T-cell (primary cell): Measurements from ENCODE around the gene HAUS3. TPM values are rescaled to one million over a fixed set of nuclear protein-coding genes. Genes with fewer than 3 reads are reported as not detected.

Source experiments
- ATAC-seq, 4 experiments: fragments of 200-7000 bp in 3 of 4; fragments of 150-1000 bp in 1 of 4; cut with Tn5 transposase; replicated peaks in 1 of 4; 1 replicate in 3 of 4; 2 replicates in 1 of 4; pipeline ENCODE4 v1.10.0; 2021; ENCODE audit warnings: moderate library complexity in 3 of 4, mild to moderate bottlenecking in 2 of 4, moderate number of reproducible peaks in 1 of 4
- CTCF ChIA-PET, 2 donors: fragments of 300-600 bp; sonication (Branson Sonifier 250); formaldehyde crosslinking; loops; one replicate each; lab custom pipeline; 2022; ENCODE audit warnings: antibody characterized with exemption in 2 of 2; lab: Charles Lee
- POLR2A ChIA-PET, 2 donors: fragments of 300-600 bp; sonication (Branson Sonifier 250); formaldehyde crosslinking; loops; one replicate each; lab custom pipeline; 2022; ENCODE audit warnings: antibody characterized with exemption in 2 of 2; lab: Charles Lee
- DNase-seq, 35 experiments: peaks; one replicate each; pipeline versions ENCODE4 v3.0.0 to v3.0.0-alpha.2; 2013 to 2023
- H3K27ac ChIP-seq: one replicate; pipeline ENCODE4 v1.5.1; 2013; ENCODE audit warnings: low read length
- H3K27me3 ChIP-seq, 2 experiments: replicated peaks in 1 of 2; 1 replicate in 1 of 2; 2 replicates in 1 of 2; pipeline versions ENCODE4 v1.6.1 to v1.7.0; 2013; ENCODE audit warnings: low read length in 1 of 2, mixed read lengths in 1 of 2; ENCODE audit not compliant: control insufficient read depth in 2 of 2, insufficient read depth in 2 of 2; ENCODE audit errors: extremely low read depth in 1 of 2
- H3K36me3 ChIP-seq, 2 donors: 1 replicate in 1 of 2; 2 replicates in 1 of 2; pipeline versions ENCODE4 v1.6.1 to v1.7.0; 2013; ENCODE audit warnings: low read length in 1 of 2; ENCODE audit not compliant: control insufficient read depth in 2 of 2, insufficient read depth in 1 of 2; ENCODE audit errors: extremely low read depth in 1 of 2
- H3K4me1 ChIP-seq, 2 experiments: 1 replicate in 1 of 2; 2 replicates in 1 of 2; pipeline versions ENCODE4 v1.6.1 to v1.7.0; 2013; ENCODE audit warnings: low read length in 2 of 2, mixed read lengths in 1 of 2; ENCODE audit not compliant: insufficient read depth in 2 of 2, control insufficient read depth in 1 of 2; ENCODE audit errors: extremely low read depth in 1 of 2
- H3K4me3 ChIP-seq, 2 donors: 1 replicate in 1 of 2; 2 replicates in 1 of 2; pipeline versions ENCODE4 v1.5.1 to v1.7.0; 2013; ENCODE audit warnings: mild to moderate bottlenecking in 2 of 2, low read length in 1 of 2, moderate library complexity in 1 of 2; ENCODE audit not compliant: control insufficient read depth in 1 of 2; ENCODE audit errors: extremely low read depth in 1 of 2
- H3K9me3 ChIP-seq: 2 replicates; pipeline ENCODE4 v1.7.0; 2013
- H3K27ac Mint-ChIP-seq, 2 donors: one replicate each; pipeline ENCODE4 v1.8.0; 2020 to 2021; ENCODE audit warnings: mild to moderate bottlenecking in 2 of 2, mixed read lengths in 2 of 2
- H3K27me3 Mint-ChIP-seq, 2 donors: one replicate each; pipeline ENCODE4 v1.8.0; 2021 to 2022; ENCODE audit warnings: mixed read lengths in 2 of 2
- H3K36me3 Mint-ChIP-seq: one replicate; pipeline ENCODE4 v1.8.0; 2021; ENCODE audit warnings: mixed read lengths
- H3K4me1 Mint-ChIP-seq, 3 donors: one replicate each; pipeline ENCODE4 v1.8.0; 2020 to 2022; ENCODE audit warnings: mixed read lengths in 3 of 3, mild to moderate bottlenecking in 1 of 3
- H3K4me3 Mint-ChIP-seq, 3 donors: one replicate each; pipeline ENCODE4 v1.8.0; 2020 to 2022; ENCODE audit warnings: mild to moderate bottlenecking in 3 of 3, mixed read lengths in 3 of 3, moderate library complexity in 3 of 3
- H3K9me3 Mint-ChIP-seq, 3 donors: one replicate each; pipeline ENCODE4 v1.8.0; 2020 to 2022; ENCODE audit warnings: mixed read lengths in 3 of 3
- WGBS: methylation state at CpG from one replicate; pipeline ENCODE4 v1.1.5; 2013; ENCODE audit warnings: missing lambda C conversion rate; ENCODE audit not compliant: insufficient coverage; 5-methylcytosine and 5-hydroxymethylcytosine counted together
- total RNA-seq, 35 experiments: library from RNA in 6 of 35; stranded (reverse) in 6 of 35; fragments of 120-200 nt in 1 of 35; gene quantifications; one replicate each; pipeline versions ENCODE4 v1.2.1 to v1.2.4 and lab custom pipeline; 2013 to 2026

The HAUS3 gene
- total RNA-seq, 5 donors from 2014 or later (not counting 1 experiment from before 2014, with no cell fraction given): 29.3 to 94.0 (median 31.2) TPM

- Mint-ChIP-seq H3K4me1 (no peaks in the 10 kb centered on the region), H3K9me3 (no peaks in the 10 kb centered on the region), H3K27ac (no peak overlapping the region), H3K4me3 (no peak overlapping the region), H3K27me3 (no peaks in the 10 kb centered on the region), H3K36me3 (peaks cover 27% of the 10 kb centered on the region)
- H3K27me3 ChIP-seq: no peaks in the 10 kb centered on the region
- no peak for DNase-seq
- no CpG with 5 or more reads among the region's 4 CpGs for WGBS
- no peaks in the 10 kb centered on the region for H3K9me3 ChIP-seq
- no peak overlapping the region for H3K4me3 ChIP-seq
- H3K27ac ChIP-seq: no peak overlapping the region
- POLR2A ChIA-PET: no interaction called here
- H3K36me3 ChIP-seq: no peaks in the 10 kb centered on the region
- no peaks in the 10 kb centered on the region for H3K4me1 ChIP-seq
- CTCF ChIA-PET: no interaction called here
- no peak for ATAC-seq
Observed at GRCh38 chr4:2194496-2194895, 47.4 kb downstream of the HAUS3 start.

- Histone ChIP-seq H3K4me1 (no peaks in the 10 kb centered on the region), H3K9me3 (no peaks in the 10 kb centered on the region), H3K27me3 (no peaks in the 10 kb centered on the region), H3K27ac (no peak overlapping the region), H3K4me3 (no peak overlapping the region), H3K36me3 (no peaks in the 10 kb centered on the region)
- ATAC-seq (no peak), DNase-seq (no peak)
- Mint-ChIP-seq H3K27me3 (no peaks in the 10 kb centered on the region), H3K4me1 (no peaks in the 10 kb centered on the region), H3K4me3 (no peak overlapping the region), H3K36me3 (peaks cover 24% of the 10 kb centered on the region), H3K27ac (no peak overlapping the region), H3K9me3 (peaks cover 0 to 3% (median 0%) of the 10 kb centered on the region in 3 donors)
- WGBS: 93% methylated on average over 4 of the region's 7 CpGs
- CTCF ChIA-PET: no interaction called here
- POLR2A ChIA-PET: no interaction called here
Observed at GRCh38 chr4:2193326-2193725, 48.6 kb downstream of the HAUS3 start.

GRCh38 chr4:2186865-2187172 is 55.1 kb downstream of the HAUS3 start:
- Mint-ChIP-seq H3K27me3 (no peaks in the 10 kb centered on the region), H3K9me3 (peaks cover 4 to 22% (median 17%) of the 10 kb centered on the region in 3 donors), H3K27ac (no peak overlapping the region), H3K36me3 (peaks cover 34% of the 10 kb centered on the region), H3K4me1 (no peaks in the 10 kb centered on the region), H3K4me3 (no peak overlapping the region)
- no peak overlapping the region for H3K27ac ChIP-seq
- H3K4me1 ChIP-seq: no peaks in the 10 kb centered on the region
- POLR2A ChIA-PET: no interaction called here
- H3K36me3 ChIP-seq: no peaks in the 10 kb centered on the region
- H3K9me3 ChIP-seq: no peaks in the 10 kb centered on the region
- ATAC-seq (no peak), DNase-seq (no peak)
- no peak overlapping the region for H3K4me3 ChIP-seq
- CTCF ChIA-PET: no interaction called here
- no peaks in the 10 kb centered on the region for H3K27me3 ChIP-seq

GRCh38 chr4:2186133-2186864 is 55.6 kb downstream of the HAUS3 start:
- DNase-seq: no peak

GRCh38 chr4:2183394-2183793 is 58.5 kb downstream of the HAUS3 start:
- no peak overlapping the region for H3K27ac ChIP-seq
- no peak overlapping the region for H3K4me3 ChIP-seq
- Mint-ChIP-seq H3K36me3 (peaks cover 34% of the 10 kb centered on the region), H3K4me1 (no peaks in the 10 kb centered on the region), H3K27ac (no peak overlapping the region), H3K9me3 (peaks cover 4 to 20% (median 17%) of the 10 kb centered on the region in 3 donors), H3K4me3 (no peak overlapping the region), H3K27me3 (no peaks in the 10 kb centered on the region)
- ATAC-seq (no peak), DNase-seq (no peak)
- H3K27me3 ChIP-seq: no peaks in the 10 kb centered on the region
- CTCF ChIA-PET: interaction anchor here in 1 of 2 donors (0.6 kb wide), 1 partner anchor 435 kb away, joined by 3 read pairs; no protein-coding TSS in a partner anchor
- H3K4me1 ChIP-seq: no peaks in the 10 kb centered on the region
- H3K36me3 ChIP-seq: no peaks in the 10 kb centered on the region
- no peaks in the 10 kb centered on the region for H3K9me3 ChIP-seq
- POLR2A ChIA-PET: no interaction called here

More at GRCh38 chr4:2186133-2186864, 55.6 kb downstream of the HAUS3 start:
- Mint-ChIP-seq H3K36me3 (peaks cover 34% of the 10 kb centered on the region), H3K4me1 (no peaks in the 10 kb centered on the region), H3K27me3 (no peaks in the 10 kb centered on the region), H3K4me3 (no peak overlapping the region), H3K9me3 (peaks cover 4 to 22% (median 17%) of the 10 kb centered on the region in 3 donors), H3K27ac (no peak overlapping the region)
- no peaks in the 10 kb centered on the region for H3K9me3 ChIP-seq
- no peaks in the 10 kb centered on the region for H3K36me3 ChIP-seq
- ChIA-PET POLR2A (no interaction called here), CTCF (no interaction called here)
- no peak overlapping the region for H3K27ac ChIP-seq
- no peaks in the 10 kb centered on the region for H3K27me3 ChIP-seq
- no peak overlapping the region for H3K4me3 ChIP-seq
- WGBS: 65% methylated on average over 4 of the region's 9 CpGs
- no peak for ATAC-seq
- H3K4me1 ChIP-seq: no peaks in the 10 kb centered on the region

GRCh38 chr4:2182994-2183393 is 58.9 kb downstream of the HAUS3 start:
- H3K4me3 Mint-ChIP-seq: no peak overlapping the region
- ATAC-seq (no peak), DNase-seq (no peak)
- no peaks in the 10 kb centered on the region for H3K27me3 Mint-ChIP-seq
- Histone ChIP-seq H3K36me3 (no peaks in the 10 kb centered on the region), H3K9me3 (no peaks in the 10 kb centered on the region), H3K4me1 (no peaks in the 10 kb centered on the region), H3K27ac (no peak overlapping the region), H3K4me3 (no peak overlapping the region), H3K27me3 (no peaks in the 10 kb centered on the region)
- POLR2A ChIA-PET: no interaction called here
- peaks cover 32% of the 10 kb centered on the region for H3K36me3 Mint-ChIP-seq
- H3K27ac Mint-ChIP-seq: no peak overlapping the region
- CTCF ChIA-PET: interaction anchor here in 1 of 2 donors (0.6 kb wide), 1 partner anchor 435 kb away, joined by 3 read pairs; no protein-coding TSS in a partner anchor
- 100% methylated on average over 2 of the region's 3 CpGs for whole genome bisulfite sequencing
- H3K9me3 Mint-ChIP-seq: peaks cover 4 to 20% (median 16%) of the 10 kb centered on the region in 3 donors
- no peaks in the 10 kb centered on the region for H3K4me1 Mint-ChIP-seq
